Measurements from ENCODE around the gene TMEM79.
"Not testable (repeated sequence)": the region's sequence is repeated elsewhere in the genome, so short reads cannot be mapped to it uniquely, and the experiment has no call there.

Gene TMEM79

DNA sequence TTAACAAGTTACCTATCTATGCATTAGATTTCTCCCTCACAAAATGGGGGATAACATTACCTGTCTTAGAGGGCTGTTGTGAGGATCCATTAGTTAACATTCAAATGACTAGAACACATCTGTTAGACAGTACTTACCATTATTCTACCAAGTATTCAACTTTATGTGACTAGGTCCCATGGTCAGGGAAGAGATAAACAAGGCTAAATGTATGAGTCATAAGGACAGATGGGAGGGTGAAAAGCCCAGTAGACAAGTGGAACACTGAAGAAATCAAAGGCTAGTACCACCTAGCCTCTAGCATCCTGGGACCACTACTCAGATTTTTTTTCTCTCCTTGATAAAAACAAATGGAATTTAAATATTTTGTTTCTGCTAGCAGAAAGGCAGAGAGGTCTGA, 24.0 kb downstream of the TMEM79 start:
- no peak for DNase-seq

DNA sequence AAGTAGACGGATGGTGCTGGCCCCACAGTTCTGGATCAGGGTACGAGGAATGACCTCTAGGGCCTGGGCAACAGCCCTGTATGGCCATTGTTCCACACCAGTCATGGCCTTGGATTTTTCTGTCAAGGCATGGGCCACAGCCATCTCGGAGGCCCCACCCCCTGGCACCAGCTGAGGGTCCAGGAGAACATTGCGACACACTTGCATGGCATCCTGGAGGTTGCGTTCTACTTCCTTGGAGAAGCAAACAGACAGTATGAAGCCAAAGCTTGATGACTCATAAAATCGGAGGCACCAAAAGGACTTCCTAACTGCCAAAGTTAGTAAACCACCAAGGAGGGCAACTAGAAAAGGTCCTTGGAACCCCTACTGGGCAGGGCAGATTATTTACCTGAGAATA, 26.8 kb downstream of the TMEM79 start:
- peak in 3 of 4 experiments; percentile 13 to 35 (median 26) for DNase-seq

DNA sequence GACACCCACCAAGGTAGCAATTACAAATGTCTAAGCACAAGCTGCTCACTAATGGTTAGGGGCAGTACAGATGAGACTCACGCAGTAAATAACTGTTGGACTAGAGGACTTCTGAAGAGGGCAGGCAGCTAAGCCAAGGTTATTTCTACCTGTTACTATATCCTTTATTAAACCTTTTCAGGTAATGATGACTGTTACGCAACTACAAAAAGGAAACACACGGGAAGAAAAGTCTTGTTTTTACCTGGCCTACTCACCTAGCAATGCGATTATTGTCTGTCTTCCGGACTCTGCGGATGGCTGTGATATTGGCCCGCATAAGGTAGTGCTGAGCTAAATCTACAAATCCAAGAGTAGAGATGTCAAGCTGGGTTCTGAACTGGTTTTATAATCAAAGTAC, 32.8 kb downstream of the TMEM79 start:
- DNase-seq: no peak

DNA sequence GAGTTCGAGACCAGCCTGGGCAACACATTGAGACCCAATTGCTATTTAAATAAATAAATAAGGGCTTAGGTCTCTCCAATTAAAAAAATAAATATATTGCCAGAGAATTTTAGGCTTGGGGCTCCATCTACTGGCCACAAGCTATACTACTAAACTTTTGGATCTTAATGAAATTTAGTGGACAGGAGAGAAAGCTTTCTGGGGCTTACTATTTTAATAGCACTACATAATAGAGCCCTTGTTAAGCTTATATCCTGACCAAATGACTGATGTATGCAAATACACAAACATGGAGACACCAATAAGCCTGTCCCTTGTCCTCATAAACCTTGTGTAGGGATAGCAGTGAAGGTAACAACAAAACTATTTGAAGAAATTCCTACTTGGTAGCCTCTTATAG, 35.5 kb downstream of the TMEM79 start:
- DNase-seq: peak; percentile 40 to 58 (median 50)

DNA sequence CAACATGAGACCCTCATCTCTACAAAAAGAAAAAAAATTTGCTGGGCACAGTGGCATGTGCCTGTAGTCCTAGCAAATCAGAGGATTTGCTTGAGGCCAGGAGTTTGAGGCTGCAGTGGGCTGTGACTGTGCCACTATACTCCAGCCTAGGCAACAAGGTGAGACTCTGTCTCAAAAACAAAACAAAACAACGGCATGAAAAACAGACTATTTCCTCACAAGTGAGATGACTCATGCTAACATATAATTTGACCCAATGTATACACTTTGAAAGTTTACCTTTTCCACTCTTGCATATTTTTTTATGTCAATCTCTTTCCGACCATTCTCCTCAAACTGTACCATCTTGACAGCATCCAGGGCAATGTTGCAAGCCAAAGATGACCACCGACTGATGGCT, 36.4 kb downstream of the TMEM79 start:
- no peak for DNase-seq

DNA sequence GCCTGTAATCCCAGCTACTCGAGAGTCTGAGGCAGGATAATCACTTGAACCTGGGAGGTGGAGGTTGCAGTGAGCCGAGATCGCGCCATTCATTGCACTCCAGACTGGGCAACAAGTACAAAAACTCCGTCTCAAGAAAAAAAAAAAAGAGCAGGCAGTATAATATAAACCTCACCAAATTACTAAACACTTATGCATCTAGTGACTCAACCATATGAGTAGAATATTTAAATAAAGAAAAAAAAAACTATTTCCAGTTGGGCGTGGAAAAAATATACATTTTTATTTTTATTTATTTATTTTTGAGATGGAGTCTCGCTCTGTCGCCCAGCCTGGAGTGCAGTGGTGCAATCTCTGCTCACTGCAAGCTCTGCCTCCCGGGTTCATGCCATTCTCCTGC, 39.1 kb downstream of the TMEM79 start:
- not testable (repeated sequence) for DNase-seq

DNA sequence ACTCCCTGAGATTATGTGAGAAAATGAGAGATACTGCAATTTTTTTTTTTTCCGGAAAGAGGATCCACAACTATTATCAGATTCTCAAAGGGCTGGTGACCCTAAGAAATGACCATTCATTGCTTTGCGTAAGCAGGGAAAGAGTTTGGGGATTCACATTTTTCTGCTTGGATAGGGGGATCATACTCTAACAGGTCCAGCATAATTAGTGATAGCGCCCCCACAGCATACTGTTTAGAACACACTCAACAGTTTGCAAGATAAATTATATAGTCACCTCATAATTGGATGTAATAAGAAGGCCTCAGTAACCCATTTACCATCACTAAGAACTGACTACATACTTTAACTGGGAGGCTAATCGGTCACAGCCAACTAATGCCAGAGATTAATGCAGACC, 52.1 kb downstream of the TMEM79 start:
- peak in 1 of 4 experiments; percentile 7 for DNase-seq

DNA sequence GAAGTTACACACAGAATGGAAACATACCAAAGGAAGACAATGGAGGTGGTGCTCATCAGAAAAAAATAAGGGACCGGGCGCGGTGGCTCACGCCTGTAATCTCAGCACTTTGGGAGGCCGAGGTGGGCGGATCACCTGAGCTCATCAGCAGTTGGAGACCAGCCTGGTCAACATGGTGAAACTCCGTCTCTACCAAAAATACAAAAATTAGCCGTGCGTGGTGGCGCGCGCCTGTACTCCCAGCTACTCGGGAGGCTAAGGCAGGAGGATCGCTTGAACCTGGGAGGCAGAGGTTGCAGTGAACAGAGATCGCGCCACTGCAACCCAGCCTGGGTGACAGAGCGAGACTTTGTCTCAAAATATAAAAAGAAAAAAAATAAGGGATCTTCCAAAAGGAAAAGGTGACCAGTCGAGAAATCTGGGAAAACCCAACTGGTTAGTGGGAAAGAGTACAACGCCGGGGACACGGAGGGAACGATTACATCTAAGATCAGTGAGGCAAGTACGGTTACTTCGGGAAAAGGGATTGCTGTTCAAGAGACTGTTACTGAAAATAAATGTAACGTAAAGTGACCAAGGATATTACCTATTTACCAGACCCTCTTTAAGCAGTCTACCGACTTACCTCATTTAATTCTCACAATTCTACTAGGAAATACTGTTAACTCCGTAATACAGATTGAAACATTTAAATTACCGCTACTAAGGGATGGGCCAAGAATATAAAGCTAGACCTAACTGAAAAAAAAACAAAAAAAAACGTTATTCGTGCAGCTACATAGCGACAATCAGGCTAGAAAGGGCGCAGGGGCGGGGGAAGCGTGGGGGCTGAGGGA, 53.1 kb downstream of the TMEM79 start:
- DNase-seq: no peak

DNA sequence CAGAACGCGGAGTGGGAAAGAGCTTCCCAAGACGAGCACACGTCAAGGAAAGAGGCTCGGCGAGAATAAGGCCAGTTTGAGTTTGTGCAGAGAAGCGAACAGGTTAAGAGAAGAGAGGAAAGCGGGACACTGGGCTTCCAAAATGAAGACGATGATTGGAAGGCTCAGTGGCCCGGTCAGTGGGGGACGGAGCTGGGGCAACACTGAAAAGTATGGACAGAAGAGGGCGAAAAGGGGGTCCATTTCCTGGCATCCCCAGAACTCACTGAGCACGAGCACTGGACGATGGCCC, 53.7 kb downstream of the TMEM79 start:
- no peak for DNase-seq

DNA sequence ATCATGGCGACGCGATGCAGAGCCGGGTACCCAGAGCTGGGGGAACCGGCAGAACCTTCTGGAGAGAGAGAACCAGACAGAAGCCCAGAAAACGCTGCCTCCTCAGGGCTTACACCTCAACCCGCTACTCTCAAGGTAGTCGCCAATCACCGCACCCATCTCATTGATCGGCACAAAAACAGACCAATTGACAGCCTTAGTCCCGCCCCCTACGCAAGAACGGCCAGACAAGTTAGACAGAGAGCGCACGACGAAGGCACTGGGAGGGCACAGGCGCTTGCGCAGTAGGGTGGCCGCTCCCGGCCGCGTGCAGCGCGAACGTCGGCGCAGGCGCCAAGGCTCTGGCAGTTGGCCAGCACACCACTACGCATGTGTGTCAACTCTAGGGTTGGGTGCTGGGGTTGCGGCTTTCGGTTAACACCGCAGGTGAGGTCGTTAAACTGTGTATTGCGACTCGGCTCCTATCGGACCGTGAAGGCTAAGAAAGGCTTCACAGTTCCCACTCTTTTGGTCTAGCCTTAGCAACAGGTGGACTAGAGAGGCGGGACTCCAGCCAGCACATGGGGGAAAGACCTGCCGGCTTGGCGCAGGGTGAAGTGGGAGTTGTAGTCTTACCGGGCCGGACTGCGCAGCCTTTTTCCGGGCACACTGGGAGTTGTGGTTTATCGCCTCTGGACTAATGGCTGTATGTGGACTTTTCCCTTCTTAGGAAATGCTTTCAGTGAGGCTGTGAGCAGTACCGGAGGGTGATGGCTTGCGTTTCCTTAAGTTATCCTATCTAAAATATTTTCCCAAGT, 54.3 kb downstream of the TMEM79 start, which contains the start of the genes CCT3 and TSACC:
CCT3 (minus strand) TSS at position 113 of the 797 bp plus-strand sequence; CDS start at position 5, 108 bp downstream.
TSACC (plus strand) TSS at position 347 of the 797 bp plus-strand sequence. CDS start 1,232 bp downstream, outside the sequence.
- peak; percentile 100 for DNase-seq
